Right lobe of liver (tissue), 4 donors: ENCODE measurements around the gene ANKDD1A.

Source experiments
- POLR2A ChIP-seq: fragments of 450-650 bp; IDR thresholded peaks from one replicate; pipeline ENCODE4 v1.6.1; 2017; ENCODE audit warnings: antibody characterized with exemption, mild to moderate bottlenecking
- TF ChIP-seq, protein P1 (sequence below), 4 donors: fragments of 200-600 bp in 3 of 4; fragments of 450-650 bp in 1 of 4; IDR thresholded peaks; one replicate each; pipeline versions ENCODE4 v1.5.1 to v1.8.0; 2016 to 2022; ENCODE audit warnings: antibody characterized with exemption in 4 of 4, mild to moderate bottlenecking in 2 of 4
- donor health status: DM: no; HTN: no; CAD: no.
- donor health status: DM: no; HTN: no; CAD: no.
- donor health status: DM: no; HTN: yes; CAD: no.

DNA sequence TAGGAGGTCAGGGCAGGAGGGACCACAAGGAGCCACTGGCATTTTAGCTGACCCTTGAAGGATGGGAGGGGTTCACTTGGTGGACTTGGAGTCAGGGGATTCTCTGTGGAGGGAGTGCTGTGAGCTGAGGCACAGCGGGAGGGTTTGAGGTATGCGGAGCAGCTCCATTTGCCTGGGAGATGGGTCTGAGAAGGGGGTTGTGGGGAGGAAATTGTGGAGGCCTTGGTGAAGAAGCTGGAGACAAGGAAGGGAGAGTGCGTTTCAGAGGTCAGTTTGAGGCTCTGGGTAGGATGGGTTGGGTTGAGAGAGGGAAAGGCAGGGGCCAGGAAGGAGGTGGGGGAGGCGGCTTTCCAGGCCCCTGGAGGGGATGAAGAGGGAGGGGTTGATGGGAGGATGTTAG, 49.7 kb upstream of the ANKDD1A start:
- TF ChIP-seq, protein P1, sequence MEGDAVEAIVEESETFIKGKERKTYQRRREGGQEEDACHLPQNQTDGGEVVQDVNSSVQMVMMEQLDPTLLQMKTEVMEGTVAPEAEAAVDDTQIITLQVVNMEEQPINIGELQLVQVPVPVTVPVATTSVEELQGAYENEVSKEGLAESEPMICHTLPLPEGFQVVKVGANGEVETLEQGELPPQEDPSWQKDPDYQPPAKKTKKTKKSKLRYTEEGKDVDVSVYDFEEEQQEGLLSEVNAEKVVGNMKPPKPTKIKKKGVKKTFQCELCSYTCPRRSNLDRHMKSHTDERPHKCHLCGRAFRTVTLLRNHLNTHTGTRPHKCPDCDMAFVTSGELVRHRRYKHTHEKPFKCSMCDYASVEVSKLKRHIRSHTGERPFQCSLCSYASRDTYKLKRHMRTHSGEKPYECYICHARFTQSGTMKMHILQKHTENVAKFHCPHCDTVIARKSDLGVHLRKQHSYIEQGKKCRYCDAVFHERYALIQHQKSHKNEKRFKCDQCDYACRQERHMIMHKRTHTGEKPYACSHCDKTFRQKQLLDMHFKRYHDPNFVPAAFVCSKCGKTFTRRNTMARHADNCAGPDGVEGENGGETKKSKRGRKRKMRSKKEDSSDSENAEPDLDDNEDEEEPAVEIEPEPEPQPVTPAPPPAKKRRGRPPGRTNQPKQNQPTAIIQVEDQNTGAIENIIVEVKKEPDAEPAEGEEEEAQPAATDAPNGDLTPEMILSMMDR (IDR thresholded peaks at IDR 0.05) = no peak
- TF ChIP-seq POLR2A = no peak
